ES-I3 (cell line): ENCODE data around the gene ASH1L.

Experiments
- H3K36me3 ChIP-seq: 2 replicates; pipeline ENCODE4 v1.6.1; 2013; ENCODE audit warnings: mild to moderate bottlenecking, low read length, control low read depth, moderate library complexity; ENCODE audit not compliant: insufficient read depth
- H3K4me1 ChIP-seq: 2 replicates; pipeline ENCODE4 v1.6.1; 2013; ENCODE audit warnings: mild to moderate bottlenecking, control low read depth, low read length; ENCODE audit not compliant: insufficient read depth
- H3K9ac ChIP-seq: 2 replicates; pipeline ENCODE4 v1.6.1; 2013; ENCODE audit warnings: low read depth, mild to moderate bottlenecking, low read length, moderate library complexity
- H3K9me3 ChIP-seq: 2 replicates; pipeline ENCODE4 v1.6.1; 2013; ENCODE audit warnings: mild to moderate bottlenecking, low read length, moderate library complexity; ENCODE audit not compliant: control insufficient read depth, insufficient read depth

Gene ASH1L

DNA sequence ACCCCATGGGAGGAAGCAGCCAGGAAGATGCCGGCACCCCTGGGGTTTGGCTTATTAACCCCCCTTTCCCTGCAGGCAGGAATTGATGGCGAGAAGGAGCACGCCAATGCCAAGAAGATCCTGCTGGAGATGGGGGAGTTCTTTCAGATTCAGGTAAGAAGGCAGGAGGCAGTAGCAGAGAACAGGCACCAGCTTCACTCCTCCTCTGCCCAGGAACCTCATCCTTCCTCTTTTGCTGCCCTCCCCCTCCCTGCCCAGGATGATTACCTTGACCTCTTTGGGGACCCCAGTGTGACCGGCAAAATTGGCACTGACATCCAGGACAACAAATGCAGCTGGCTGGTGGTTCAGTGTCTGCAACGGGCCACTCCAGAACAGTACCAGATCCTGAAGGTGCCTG, 243.1 kb downstream of the ASH1L start:
- Histone ChIP-seq H3K9me3 (no peaks in the 10 kb centered on the region), H3K4me1 (peaks cover 17% of the 10 kb centered on the region; the same call in 1 of the 2 replicates), H3K9ac (no peak overlapping the region), H3K36me3 (peaks cover under 1% of the 10 kb centered on the region; the same call in 1 of the 2 replicates)

DNA sequence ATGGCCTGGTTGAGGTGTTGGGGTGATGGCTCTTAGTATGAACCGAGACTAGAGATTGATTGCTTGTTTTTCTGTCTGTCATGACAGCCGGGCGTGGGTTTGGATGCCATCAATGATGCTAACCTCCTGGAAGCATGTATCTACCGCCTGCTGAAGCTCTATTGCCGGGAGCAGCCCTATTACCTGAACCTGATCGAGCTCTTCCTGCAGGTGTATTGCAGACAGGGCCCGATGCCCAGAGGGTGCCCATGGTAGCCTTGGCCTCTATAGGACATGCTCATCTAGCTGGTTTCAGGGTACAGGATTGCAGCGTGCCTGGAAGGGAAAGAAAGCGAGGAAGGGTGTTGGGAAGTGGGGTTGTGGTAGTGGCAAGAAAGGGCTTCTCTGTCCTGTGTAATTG, 244.5 kb downstream of the ASH1L start:
- Histone ChIP-seq H3K36me3 (peaks cover 4% of the 10 kb centered on the region), H3K9ac (no peak overlapping the region), H3K4me1 (peaks cover 17% of the 10 kb centered on the region; the same call in 1 of the 2 replicates), H3K9me3 (no peaks in the 10 kb centered on the region)

DNA sequence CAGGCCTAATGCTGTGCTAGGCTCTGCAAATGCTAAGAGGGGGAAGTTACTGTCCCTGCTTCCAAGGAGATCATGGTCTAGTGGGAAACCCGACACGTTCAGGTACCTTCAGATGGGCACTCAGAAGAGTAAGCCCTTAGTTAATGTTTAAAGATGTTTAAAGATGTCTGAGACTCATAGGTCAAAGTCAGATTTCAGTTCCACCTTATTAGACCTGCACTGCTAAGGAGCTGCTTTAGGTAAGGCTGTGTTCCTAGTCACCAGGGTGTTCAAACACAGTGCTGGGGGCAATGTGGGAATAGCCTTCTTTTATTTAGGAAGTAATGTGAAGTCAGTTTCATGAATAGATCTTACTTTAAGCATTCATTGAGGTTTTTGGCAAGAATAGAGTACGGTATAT, 245.7 kb downstream of the ASH1L start:
- H3K36me3 ChIP-seq = peaks cover 4% of the 10 kb centered on the region
- H3K9ac ChIP-seq = no peak overlapping the region
- no peaks in the 10 kb centered on the region for H3K9me3 ChIP-seq
- peaks cover 16% of the 10 kb centered on the region; the same call in 1 of the 2 replicates for H3K4me1 ChIP-seq

DNA sequence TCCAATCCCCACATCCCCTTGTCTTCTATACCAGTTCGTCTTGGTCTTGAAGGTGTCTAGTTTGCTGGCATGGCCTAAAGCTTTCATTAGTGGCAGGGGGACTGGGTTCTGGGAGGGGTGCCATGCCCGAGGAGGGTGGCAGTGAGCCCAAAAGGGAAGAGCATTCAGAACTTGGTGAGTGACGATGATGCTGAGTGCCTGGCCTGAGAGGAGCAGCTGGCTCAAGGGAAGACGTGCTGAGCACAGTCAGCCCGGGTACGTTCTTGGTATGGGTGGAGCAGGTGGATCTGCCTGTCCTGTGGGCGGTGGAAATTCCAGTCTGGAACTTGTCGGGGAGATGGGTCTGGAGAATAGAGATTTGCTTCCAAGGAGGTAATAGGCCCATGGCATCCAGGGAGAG, 249.3 kb downstream of the ASH1L start:
- no peak overlapping the region for H3K9ac ChIP-seq
- H3K9me3 ChIP-seq = no peaks in the 10 kb centered on the region
- no peaks in the 10 kb centered on the region; the same call in 1 of the 2 replicates for H3K4me1 ChIP-seq
- peaks cover 4% of the 10 kb centered on the region; the same call in 1 of the 2 replicates for H3K36me3 ChIP-seq

DNA sequence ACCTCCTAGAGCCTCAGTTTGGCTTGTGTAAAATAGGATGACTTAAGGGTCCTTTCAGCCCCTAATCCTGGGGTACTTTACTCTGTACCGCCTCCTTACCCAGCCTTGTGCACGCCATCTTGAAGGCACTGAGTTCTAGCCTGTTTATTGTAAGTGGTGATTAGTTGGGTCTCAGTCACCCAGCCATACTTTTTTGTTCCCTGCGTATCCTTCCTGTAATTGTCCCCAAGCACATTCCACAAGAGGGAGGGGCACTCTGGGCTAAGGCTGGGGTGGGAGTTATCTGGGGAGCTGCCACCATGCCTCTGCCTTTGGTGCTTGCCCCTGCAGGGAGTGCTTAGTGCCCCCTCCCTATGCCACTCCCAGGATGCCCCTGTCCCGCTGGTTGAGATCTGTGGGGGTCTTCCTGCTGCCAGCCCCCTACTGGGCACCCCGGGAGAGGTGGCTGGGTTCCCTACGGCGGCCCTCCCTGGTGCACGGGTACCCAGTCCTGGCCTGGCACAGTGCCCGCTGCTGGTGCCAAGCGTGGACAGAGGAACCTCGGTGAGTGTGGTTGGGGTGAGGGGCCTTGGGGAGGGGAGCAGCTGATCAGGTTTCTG, 253.1 kb downstream of the ASH1L start:
- Histone ChIP-seq H3K9me3 (no peaks in the 10 kb centered on the region), H3K4me1 (no peaks in the 10 kb centered on the region; the same call in 1 of the 2 replicates), H3K9ac (peak overlapping the region; percentile 80), H3K36me3 (peaks cover 3% of the 10 kb centered on the region; the same call in 1 of the 2 replicates)

DNA sequence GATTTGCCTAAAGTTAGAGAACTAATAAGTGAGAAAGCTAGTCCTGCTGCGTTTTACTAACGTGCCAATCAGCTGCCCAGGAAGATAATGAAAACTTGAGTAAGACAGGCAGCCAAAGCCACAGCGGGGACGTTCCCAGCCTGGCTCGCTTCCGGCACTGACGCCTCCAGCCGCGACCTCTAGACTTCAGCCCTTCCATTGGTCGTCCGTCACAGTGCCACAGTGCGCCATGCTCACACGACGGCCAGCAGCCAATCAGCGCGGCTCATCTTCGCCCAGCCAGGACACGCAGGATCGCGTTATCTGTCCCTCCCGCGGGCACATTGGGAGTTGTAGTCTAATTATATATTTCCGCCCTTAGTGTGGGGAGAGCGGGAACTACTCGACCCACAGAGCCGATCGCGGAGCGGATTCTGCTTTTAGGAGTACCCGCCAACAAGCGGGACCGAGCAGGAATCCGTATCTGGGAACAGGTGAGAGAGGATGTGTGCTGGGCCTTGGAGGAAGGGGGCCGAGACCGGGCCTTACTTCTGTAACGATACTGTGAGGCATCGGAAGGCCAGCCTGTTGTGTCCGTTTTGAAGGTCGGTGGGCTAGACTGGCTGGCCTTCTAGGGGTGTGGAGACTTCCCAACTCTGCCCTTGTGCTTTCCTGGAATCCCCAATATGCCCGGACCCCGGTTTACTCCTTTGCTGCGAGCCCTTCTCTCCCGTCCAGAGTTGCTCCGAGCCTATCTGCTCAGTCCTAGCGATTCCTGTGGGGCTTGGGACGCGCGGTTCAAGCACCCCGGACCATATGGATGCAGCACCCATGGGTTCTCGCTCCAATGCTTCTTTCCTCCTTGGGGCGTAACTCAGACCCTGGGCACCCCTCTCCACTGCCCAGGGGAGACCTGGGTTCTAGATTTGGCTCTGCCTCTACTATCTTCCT, 253.8 kb downstream of the ASH1L start, which contains the start of gene FDPS:
FDPS (plus strand) TSS at position 374 of the 930 bp plus-strand sequence. CDS start 924 bp downstream, outside the sequence.
- H3K4me1 ChIP-seq = no peaks in the 10 kb centered on the region; the same call in 1 of the 2 replicates
- H3K9me3 ChIP-seq = no peaks in the 10 kb centered on the region
- H3K36me3 ChIP-seq = no peaks in the 10 kb centered on the region; the same call in 1 of the 2 replicates
- H3K9ac ChIP-seq = peak within 1 kb of the TSS; percentile 80

DNA sequence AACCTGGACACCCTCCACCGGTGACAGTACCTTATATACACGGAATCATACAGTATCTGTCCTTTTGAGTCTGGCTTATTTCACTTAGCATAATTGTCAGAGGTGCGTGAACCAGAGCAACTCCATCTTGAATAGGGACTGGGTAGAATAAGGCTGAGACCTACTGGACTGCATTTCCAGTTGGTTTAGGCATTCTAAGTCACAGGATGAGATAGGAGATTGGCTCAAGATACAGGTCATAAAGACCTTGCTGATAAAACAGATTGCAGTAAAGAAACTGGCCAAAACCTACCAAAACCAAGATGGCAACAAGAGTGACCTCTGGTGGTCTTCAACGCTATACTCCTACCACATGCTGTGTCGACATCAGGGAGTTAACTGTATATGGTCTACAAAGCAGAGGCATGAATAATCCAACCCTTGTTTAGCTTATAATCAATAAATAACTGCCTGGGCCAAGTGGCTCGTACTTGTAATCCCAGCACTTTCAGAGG, 255.3 kb downstream of the ASH1L start:
- Histone ChIP-seq H3K9ac (no peak overlapping the region; the same call in 1 of the 2 replicates), H3K9me3 (no peaks in the 10 kb centered on the region), H3K4me1 (no peaks in the 10 kb centered on the region; the same call in 1 of the 2 replicates), H3K36me3 (no peaks in the 10 kb centered on the region)

DNA sequence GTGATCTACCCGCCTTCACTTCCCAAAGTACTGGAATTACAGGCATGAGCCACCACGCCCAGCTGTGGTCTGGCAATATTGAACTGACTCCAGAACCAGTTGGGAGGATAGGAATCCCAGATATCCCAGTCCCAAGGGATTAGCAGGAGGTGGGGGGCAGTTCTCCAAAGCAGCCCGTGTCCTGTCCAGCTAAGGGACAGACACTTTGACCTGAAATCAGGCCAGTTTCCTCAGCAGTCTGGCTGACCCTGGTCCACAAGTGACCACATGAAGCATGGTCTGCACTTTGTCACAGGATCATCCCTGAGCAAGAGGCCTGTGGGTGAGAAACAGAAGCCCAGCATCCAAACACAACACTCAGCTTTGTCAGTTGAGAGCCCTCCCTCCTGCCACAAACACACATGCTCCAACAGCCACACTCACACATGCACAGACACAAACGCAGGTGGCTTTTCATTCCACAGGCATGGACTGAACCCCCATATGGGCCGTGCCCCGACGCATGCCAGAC, 256.7 kb downstream of the ASH1L start:
- Histone ChIP-seq H3K9me3 (no peaks in the 10 kb centered on the region), H3K9ac (no peak overlapping the region), H3K36me3 (no peaks in the 10 kb centered on the region), H3K4me1 (no peaks in the 10 kb centered on the region; the same call in 1 of the 2 replicates)

DNA sequence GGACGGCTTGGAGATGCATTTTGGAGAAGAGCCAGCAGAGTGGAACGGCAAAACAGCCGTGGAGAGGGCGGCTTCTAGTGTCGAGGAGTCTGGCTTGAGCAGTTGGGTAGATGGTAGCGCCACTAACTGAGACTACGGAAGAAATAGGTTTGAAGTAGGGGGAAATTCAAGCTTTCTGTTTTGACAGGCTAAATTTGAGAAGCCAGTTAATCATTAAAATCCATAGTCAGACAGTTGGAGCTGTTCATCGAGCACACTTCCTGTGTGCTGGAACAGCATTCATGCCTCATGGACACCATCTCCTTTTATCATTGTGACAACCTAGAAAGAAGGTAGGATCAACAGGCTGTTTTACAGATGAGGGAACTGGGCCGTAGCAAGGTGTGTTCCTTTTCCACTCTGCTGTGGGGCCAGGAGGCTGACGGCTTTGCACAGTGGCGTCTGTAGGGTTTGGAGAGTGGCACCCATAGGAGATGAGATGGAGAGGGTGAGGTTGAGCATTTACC, 258.0 kb downstream of the ASH1L start:
- H3K9ac ChIP-seq = no peak overlapping the region
- no peaks in the 10 kb centered on the region for H3K36me3 ChIP-seq
- H3K4me1 ChIP-seq = no peaks in the 10 kb centered on the region
- no peaks in the 10 kb centered on the region for H3K9me3 ChIP-seq

DNA sequence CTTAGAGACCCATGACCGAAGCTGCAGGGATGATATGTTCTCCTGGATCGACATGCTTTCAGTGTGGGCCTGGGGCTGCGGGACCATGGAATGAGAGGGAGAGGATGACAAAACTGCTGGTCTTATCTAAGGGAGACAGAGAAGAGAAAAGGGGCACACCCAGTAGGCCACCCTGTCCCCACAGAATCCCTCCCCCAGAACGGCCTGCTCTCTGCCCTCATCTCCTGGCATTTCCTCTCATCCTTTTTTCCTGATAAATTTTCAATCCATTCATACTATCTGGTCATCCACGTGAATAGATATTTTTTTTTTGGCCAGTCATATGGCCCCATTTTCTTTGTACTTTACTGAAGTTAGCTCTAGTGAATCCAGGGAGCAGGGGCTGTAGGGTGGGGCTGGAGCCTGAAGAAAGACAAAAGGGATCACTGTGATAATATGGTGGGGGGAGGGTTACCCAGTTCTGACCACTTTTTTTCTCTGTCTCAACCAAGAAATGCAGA, 261.2 kb downstream of the ASH1L start, which contains the start of gene PKLR:
PKLR (minus strand) TSS at position 97 of the 500 bp plus-strand sequence; CDS start at position 54, 43 bp downstream.
- H3K36me3 ChIP-seq = no peaks in the 10 kb centered on the region
- no peak within 1 kb of the TSS for H3K9ac ChIP-seq
- peaks cover 8% of the 10 kb centered on the region for H3K4me1 ChIP-seq

DNA sequence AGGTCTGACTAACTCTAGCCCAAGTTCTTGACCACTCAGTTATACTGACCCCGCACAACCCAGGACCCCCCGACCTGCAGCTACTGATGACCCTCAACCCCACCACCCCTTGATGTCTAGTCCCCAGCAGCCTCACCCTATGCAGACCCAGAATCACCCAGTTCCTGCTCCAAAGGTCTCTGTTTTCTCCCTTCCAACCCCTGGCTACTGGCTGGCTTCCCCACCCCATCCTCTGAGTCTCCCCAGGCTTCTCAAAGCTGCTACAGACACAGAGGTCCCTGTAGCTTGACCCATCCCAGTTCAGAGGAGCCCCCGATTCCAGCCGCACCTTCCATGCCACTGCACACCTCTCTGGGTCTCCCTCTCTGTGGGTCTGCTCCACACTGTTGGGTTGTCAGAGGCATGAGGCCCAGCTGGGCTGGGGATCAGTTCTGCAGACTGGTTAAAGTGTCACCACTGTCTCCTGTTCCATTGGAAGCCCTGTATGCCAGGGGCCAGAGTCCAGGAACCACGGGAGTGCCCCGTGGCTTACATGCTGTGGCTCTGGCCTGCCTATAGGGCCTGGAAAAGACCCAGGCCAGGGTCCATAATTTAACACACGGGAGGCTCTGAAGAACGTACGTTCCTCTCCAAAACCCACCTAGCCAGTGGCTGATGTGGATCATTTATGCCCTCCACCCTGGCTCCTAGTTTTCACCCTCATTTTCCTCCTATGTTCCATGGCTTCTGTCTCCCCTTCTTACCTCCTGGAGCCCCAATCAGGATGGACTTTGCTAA, 261.9 kb downstream of the ASH1L start:
- Histone ChIP-seq H3K9me3 (no peaks in the 10 kb centered on the region), H3K4me1 (peaks cover 8% of the 10 kb centered on the region), H3K9ac (no peak overlapping the region), H3K36me3 (no peaks in the 10 kb centered on the region)

More for the DNA sequence above, 261.2 kb downstream of the ASH1L start, which contains the start of gene PKLR:
- no peaks in the 10 kb centered on the region for H3K9me3 ChIP-seq

DNA sequence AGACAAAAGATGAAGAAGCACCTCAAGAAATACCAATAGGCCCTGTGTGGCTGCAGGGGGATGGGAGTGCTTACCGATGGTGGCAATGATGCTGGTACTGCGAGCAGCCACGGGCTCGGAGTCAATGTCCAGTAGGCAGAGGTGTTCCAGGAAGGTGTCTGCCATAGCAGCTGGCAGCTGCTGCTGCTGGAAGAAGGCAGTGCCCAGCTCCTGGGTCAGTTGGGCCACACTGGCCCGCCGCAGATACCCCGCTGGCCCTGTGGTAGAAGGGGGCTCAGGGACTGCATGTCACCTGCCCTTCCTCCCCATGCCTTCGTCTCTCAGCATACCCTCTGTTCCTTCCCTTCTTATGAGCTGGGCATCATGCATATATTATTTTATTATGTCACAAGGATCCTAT, 262.6 kb downstream of the ASH1L start:
- Histone ChIP-seq H3K9me3 (no peaks in the 10 kb centered on the region), H3K36me3 (no peaks in the 10 kb centered on the region), H3K9ac (no peak overlapping the region), H3K4me1 (peaks cover 8% of the 10 kb centered on the region)

DNA sequence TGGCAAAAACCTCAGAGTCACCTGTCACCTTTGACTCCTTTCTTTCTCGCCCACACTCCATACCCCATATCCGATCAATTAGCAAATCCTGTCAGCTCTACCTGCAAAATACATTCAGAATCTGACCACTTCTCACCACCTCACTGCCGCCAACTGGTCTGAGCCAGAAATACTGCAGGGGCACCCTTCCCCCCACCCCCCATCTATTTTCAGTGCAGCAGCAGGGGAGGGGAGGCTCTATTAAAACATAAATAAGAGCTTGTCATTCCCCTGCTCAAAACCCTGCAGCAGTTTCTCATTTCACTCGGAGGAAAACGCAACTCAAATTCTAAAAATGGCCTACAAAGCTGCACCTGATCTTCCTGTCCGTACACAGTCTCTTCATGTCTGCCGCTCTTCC, 265.2 kb downstream of the ASH1L start:
- H3K9ac ChIP-seq = no peak overlapping the region
- H3K4me1 ChIP-seq = peaks cover 8% of the 10 kb centered on the region
- H3K9me3 ChIP-seq = no peaks in the 10 kb centered on the region
- no peaks in the 10 kb centered on the region for H3K36me3 ChIP-seq
